ENCODE results near the gene PRKAR1B.
"Not testable (repeated sequence)": the region's sequence is repeated elsewhere in the genome, so short reads cannot be mapped to it uniquely, and the experiment has no call there.

The PRKAR1B gene

GRCh38 chr7:666454-667292 lies 60.4 kb downstream of the PRKAR1B start:
- no peak for DNase-seq

GRCh38 chr7:665736-666453 lies 61.2 kb downstream of the PRKAR1B start:
- DNase-seq, result no peak

GRCh38 chr7:664997-665735 lies 61.9 kb downstream of the PRKAR1B start:
- no peak for DNase-seq

GRCh38 chr7:664402-664775 lies 62.7 kb downstream of the PRKAR1B start:
- no peak for DNase-seq

- no peak for DNase-seq
Observed at GRCh38 chr7:662576-662975, 64.5 kb downstream of the PRKAR1B start.

GRCh38 chr7:659996-660395 lies 67.1 kb downstream of the PRKAR1B start:
- no peak for DNase-seq

GRCh38 chr7:659306-659847 lies 67.7 kb downstream of the PRKAR1B start:
- no peak for DNase-seq

- DNase-seq, result no peak
Observed at GRCh38 chr7:657565-658119, 69.4 kb downstream of the PRKAR1B start.

GRCh38 chr7:657010-657409 lies 70.1 kb downstream of the PRKAR1B start:
- not testable (repeated sequence) for DNase-seq

GRCh38 chr7:655758-656157 lies 71.3 kb downstream of the PRKAR1B start:
- DNase-seq, result no peak

GRCh38 chr7:653829-654764 lies 73.0 kb downstream of the PRKAR1B start:
- no peak for DNase-seq

- no peak for DNase-seq
Observed at GRCh38 chr7:652881-653280, 74.2 kb downstream of the PRKAR1B start.

- not testable (repeated sequence) for DNase-seq
Observed at GRCh38 chr7:652167-652566, 74.9 kb downstream of the PRKAR1B start.

- DNase-seq, result no peak
Observed at GRCh38 chr7:651032-651728, 75.9 kb downstream of the PRKAR1B start.

GRCh38 chr7:650339-651031 lies 76.6 kb downstream of the PRKAR1B start:
- no peak for DNase-seq

- DNase-seq, result no peak
Observed at GRCh38 chr7:646951-647350, 80.1 kb downstream of the PRKAR1B start.

GRCh38 chr7:646487-646886 lies 80.6 kb downstream of the PRKAR1B start:
- DNase-seq, result no peak

- DNase-seq, result no peak
Observed at GRCh38 chr7:645606-646005, 81.5 kb downstream of the PRKAR1B start.

GRCh38 chr7:644381-645305 lies 82.4 kb downstream of the PRKAR1B start:
- no peak for DNase-seq
